SKM-1 (cell line): Measurements from ENCODE around the gene ZNF611.
"Not testable (repeated sequence)": the region's sequence is repeated elsewhere in the genome, so short reads cannot be mapped to it uniquely, and the experiment has no call there.

Experiments used
- DNase-seq: peaks from one replicate; lab custom pipeline; 2025; ENCODE audit not compliant: unreplicated experiment; lab: John Stamatoyannopoulos, UW

Gene ZNF611

DNA sequence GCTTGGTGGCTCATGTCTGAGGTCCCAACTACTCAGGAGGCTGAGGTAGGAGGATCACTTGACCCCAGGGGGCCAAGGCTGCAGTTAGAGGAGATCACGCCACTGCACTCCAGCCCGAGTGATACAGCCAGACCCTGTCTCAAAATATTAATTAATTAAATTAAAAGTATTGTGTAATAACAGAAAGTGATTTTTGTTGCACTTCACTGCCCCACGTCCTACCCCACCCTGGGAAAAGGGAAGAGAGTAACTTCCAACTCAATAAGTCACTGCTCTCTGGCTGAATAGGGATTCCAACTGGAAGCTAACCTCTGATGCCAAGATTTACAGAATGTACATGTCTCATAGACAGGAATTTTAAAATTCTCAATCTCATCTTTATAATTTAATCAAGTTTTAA lies 47.2 kb downstream of the ZNF611 start:
- no peak for DNase-seq

DNA sequence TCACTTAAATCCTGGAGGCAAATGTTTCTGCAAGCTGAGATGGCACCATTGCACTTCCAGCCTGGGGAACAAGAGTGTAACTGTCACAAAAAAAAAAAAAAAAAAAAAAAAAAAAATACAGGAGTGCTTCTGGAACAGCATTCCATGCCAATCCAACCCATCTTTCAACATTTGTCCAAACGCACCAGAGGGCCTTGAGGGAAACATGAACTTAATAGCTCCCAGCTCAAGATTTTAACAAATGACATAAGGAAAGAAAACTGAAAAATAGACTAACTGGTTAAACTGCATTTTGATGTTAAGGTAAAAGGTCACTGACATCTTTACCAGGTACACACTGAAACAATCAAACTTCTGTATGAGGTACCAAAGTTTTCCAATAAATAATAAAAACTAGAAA lies 49.0 kb downstream of the ZNF611 start:
- DNase-seq: no peak

DNA sequence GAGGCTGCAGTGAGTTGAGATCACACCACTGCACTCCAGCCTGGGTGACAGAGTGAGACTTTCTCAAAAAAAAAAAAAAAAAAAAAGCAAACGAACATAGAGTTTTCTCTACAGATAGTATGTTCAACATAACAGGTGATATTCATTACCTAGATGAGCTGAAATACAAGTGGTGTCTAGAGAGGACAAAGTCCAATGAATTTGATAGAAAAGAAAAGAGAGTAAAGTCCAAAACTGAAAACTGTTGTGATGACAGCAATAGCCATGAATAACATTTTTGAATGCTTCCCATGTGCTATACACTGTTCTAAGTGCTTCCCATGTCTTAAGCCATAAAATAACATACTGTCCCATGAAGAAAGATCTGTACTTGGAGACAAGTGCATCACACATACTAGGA lies 53.6 kb downstream of the ZNF611 start:
- DNase-seq: not testable (repeated sequence)

DNA sequence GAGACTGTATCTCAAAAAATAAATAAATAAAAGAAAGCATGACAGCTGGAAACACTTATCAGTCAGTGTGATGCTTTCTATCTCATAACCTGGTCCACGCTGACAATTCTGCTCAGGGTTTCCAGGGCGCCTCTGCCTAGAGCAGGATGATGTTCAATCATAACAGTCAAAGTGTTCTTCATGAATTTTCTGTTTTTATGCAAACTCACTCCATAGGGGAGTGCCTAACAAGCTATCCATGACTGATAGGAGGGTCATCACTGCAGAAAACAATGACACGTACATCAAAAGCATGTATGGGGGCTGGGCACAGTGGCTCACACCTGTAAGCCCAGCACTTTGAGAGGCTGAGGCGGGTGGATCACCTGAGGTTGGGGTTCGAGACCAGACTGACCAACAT lies 55.2 kb downstream of the ZNF611 start:
- DNase-seq: no peak

DNA sequence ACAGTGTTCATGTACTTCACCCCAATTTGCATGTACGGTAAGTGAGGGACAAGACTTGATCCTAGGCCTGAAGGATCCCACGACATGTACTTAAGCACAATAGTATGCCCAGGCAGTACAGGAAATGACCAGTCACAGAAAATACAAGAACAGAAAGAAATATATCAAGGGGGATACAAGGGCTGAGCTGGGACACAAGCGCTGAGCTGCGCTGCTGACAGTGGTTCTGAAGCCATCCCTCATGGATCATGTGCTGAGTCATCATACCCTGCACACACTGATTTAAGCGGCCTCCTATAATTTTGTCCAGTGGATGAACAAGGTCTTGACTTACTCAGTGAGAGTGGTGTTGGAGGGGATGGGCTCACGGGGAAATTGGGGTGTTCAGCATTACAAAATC lies 59.6 kb downstream of the ZNF611 start:
- DNase-seq: not testable (repeated sequence)

DNA sequence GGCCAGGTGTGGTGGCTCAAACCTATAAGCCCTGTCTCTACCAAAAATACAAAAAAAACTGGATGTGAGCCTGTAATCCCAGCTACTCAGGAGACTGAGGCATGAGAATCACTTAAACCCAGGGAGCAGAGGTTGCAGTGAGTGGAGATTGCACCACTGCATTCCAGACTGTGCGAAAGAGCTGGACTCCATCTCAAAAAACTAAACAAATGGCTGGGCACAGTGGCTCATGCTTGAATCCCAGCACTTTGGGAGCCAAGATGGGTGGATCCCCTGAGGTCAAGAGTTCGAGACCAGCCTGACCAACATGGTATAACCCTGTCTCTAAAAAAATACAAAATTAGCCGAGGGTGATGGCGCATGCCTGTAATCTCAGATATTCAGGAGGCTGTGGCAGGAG lies 61.8 kb downstream of the ZNF611 start:
- DNase-seq: no peak

DNA sequence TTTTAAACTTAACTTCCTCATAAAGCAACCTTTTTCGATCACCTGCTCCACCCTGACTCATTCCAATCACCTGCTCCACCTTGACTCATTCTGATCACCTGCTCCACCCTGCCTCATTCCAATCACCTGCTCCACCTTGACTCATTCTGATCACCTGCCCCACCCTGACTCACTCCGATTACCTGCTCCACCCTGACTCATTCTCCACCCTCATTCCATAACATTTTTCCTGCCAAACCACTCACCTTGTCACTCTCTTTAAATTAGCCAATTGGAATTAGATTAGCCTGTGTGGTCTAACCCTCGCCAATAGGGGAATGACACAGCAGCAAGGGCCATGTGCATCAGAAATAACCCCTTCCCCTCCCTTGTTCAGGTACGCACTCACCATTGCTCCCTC lies 64.8 kb downstream of the ZNF611 start:
- no peak for DNase-seq

DNA sequence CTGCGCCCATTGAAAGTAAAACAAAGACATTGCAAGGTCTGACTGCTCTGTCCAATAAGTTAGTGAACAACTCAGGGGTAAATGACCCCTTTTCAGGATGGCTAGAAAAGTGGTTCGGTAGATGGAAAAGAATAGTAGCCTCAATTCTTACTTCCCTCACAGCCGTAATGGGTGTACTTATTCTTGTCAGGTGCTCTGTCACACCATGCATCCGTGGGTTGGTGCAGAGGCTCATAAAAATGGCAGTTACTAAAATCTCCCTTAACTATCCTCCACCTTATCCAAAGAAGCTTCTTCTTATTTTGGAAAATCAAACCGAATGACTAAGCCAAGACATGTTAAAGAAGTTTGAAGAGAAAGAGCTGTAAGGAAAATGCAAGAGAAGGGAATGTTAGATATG lies 65.3 kb downstream of the ZNF611 start:
- DNase-seq: no peak

DNA sequence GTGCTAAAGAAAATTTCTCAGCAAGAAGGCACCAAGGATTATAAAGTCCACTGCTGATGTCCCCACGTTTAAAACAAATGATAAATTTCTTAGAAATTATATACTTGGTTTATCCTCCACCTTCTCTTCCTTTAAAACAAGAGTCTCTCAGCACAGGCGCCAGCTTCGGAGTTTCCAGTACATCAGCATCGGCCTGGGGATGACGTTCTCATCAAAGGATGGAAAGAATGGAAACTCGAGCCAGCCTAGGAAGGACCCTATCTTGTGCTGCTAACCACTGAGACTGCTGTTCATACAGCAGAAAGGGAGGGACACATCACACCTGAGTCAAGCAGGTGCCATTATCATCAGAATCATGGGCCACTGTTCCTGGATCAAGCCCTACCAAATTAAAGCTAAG lies 66.9 kb downstream of the ZNF611 start:
- no peak for DNase-seq

DNA sequence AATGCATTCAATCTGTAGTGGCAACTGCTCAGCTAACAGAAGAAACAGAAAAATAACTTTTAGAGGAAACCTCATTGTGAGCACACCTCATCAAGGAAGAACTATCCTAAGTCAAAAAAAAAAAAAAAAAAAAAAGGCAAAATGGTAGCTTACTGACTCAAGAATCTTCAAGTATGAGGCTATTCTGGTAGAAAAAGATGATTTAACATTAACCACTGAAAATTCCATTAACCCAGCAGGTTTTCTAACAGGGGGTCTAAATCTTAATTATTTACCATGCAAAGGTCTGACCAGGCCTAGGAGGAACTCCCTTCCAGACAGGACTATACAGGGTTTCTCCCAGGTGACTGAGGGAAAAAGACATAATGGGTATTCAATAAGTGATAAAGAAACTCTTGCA lies 68.3 kb downstream of the ZNF611 start:
- no peak for DNase-seq

DNA sequence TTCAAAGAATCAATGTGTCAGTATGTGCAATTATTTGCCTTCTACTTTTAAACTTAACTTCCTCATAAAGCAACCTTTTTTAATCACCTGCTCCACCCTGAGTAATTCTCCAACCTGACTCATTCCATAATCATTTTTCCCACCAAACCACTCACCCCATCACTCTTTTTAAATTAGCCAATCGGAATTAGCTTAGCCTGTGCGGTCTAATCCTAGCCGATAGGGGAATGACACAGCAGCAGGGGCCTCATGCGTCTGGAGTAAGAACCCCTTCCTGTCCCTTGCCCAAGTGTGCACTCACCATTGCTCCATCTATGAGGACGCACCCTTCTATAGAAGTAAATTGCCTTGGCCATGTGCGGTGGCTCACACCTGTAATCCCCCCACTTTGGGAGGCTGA lies 69.3 kb downstream of the ZNF611 start:
- DNase-seq: no peak

DNA sequence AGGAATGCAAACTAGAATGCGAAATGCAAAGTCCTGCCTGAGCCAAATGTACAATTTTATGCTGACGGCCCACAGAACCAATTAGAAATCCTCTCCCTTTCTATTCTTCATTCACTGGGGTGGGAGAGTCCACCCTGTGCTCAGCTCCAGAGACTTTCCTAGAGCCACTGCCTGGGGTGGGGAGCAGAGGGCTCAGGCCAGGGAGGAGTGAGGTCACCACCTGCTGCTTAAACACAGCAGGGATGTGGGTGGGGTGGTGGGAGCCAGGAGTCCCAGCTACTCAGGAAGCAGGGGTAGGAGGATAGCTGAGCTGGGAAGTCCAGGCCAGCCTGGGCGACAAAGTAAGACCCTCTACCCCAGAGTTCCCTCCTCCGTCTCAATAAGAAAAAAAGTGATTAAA lies 69.8 kb downstream of the ZNF611 start:
- DNase-seq: no peak

DNA sequence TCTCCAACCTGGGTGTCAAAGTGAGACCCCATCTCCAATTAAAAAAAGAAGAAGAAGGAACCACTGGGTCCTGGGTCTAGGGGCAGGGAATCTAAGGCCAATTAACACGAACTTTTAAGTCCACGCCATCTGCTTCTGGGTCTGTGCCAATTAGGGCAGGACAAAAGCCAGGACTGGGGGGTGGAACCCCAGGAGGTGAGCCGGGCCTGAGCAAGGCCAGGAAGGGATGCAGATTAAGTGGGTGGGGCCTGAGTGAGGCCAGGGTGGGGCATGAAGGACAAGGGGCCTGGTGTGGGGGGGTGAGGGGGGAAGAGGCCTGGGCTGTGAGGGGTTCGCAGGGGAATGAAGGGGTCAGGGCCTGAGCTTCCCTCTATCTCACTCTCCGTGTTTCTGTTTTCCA lies 70.4 kb downstream of the ZNF611 start:
- no peak for DNase-seq

DNA sequence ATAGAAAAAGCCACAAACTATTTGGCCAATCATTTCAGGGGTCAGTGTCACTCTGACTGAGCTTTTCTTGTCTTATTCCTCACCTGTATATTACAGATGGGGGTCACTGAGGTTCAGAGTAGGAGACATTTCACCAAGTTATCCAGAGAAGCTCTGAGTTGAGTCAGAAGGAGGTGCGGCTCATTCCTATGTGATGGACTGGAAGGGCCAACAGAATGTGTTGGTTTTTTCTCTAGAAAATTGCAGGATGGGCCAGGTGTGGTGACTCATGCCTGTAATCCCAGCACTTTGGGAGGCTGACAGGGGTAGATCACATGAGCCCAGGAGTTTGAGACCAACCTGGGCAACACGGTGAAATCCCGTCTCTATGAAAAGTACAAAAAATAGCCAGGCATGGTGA lies 72.2 kb downstream of the ZNF611 start:
- no peak for DNase-seq

DNA sequence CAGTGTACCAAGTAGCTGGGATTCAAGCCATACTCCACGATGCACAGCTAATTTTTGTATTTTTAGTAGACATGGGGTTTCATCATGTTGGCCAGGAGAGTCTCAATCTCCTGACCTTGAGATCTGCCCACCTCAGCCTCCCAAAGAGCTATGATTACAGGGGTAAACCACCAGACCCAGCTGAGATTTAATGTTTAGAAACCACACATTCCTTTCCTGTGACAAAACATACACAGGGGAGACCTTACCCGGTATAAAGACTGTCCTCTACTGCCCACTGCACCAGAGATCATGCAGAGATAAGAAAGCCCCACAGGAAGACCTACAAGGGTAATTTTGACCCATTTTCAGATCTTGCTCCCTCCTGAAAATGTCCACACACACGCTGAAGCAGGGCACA lies 73.9 kb downstream of the ZNF611 start:
- no peak for DNase-seq

DNA sequence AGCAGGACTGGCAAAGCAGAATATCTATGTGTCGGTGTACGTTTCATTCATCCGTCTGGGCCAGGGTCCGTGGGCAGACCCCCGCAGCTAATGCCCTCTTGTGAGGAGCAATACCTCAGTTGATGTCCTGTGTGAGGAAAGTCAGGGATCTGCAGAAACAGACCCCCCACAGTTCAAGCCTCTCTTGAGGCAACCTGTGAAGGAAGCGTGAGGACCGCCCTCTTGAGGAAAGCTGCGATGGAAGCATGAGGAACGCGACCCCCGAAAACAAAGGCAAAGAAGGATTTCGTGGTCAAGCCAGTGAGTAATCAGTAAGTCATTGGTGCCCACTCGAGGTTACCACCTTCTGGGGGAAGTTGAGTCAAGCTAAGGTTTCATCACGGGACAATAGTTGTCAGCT lies 75.8 kb downstream of the ZNF611 start:
- no peak for DNase-seq

DNA sequence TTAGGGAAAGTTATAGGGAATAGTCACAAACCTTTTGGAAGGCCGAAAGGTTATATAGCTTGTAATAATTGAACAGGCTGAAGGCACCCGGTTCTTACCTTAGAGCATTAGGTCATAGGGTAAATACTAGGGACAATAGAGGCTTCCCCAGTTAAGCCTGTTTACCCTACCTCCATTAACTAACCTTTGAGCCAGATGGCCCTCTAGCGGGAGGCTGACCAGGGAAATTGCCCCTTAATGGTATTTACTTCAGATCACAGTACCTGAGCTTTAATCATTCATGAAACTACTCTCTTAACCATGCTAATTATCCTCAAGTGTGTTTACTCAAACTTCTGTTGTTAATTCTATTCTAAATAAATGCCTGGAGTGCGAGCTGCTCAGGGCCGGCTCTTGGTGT lies 76.2 kb downstream of the ZNF611 start:
- no peak for DNase-seq

DNA sequence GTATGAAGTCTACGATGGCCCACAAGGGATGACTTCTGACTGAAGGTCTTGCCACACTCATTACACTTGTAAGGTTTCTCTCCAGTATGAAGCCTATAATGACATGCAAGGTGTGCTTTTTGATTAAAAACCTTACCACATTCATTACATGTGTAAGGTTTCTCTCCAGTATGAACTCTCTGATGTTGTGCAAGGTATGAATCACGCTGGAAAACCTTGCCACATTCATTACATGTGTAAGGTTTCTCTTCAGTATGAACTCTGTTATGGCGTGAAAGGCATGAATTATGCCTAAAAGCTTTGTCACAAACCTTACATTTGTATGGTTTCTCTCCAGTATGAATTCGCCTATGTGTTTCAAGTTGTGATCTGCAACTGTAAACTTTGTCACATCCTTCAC lies 81.7 kb downstream of the ZNF611 start:
- no peak for DNase-seq
